Trophoblast cell (in vitro differentiated cells and primary cell): ENCODE results near the gene OST4.

Source experiments
- DNase-seq, 2 donors: peaks; one replicate each; pipeline ENCODE4 v3.0.0-alpha.2; 2016
- H2AFZ ChIP-seq: 2 replicates; pipeline ENCODE4 v1.6.1; 2013; ENCODE audit warnings: low read length, moderate library complexity, mild to moderate bottlenecking; ENCODE audit not compliant: insufficient read depth, poor library complexity
- H2AK5ac ChIP-seq: 2 replicates; pipeline ENCODE4 v1.6.1; 2013; ENCODE audit warnings: mild to moderate bottlenecking, low read length
- H2BK120ac ChIP-seq: 2 replicates; pipeline ENCODE4 v1.6.1; 2013; ENCODE audit warnings: low read length, mild to moderate bottlenecking, moderate library complexity; ENCODE audit not compliant: insufficient read depth, poor library complexity
- H2BK12ac ChIP-seq: 2 replicates; pipeline ENCODE4 v1.6.1; 2013; ENCODE audit warnings: mild to moderate bottlenecking, low read length, moderate library complexity
- H2BK5ac ChIP-seq: 2 replicates; pipeline ENCODE4 v1.6.1; 2013; ENCODE audit warnings: low read length, low read depth, moderate library complexity, mild to moderate bottlenecking; ENCODE audit not compliant: poor library complexity
- H3K14ac ChIP-seq: 2 replicates; pipeline ENCODE4 v1.6.1; 2013; ENCODE audit warnings: mild to moderate bottlenecking, low read length
- H3K18ac ChIP-seq: 2 replicates; pipeline ENCODE4 v1.6.1; 2013; ENCODE audit warnings: mild to moderate bottlenecking, low read length
- H3K23ac ChIP-seq: 2 replicates; pipeline ENCODE4 v1.6.1; 2013; ENCODE audit warnings: low read length
- H3K27ac ChIP-seq: 2 replicates; pipeline ENCODE4 v1.5.1; 2013; ENCODE audit warnings: low read depth, mild to moderate bottlenecking, inconsistent platforms, low read length, moderate library complexity
- H3K27me3 ChIP-seq: 2 replicates; pipeline ENCODE4 v1.6.1; 2013; ENCODE audit warnings: inconsistent platforms, mild to moderate bottlenecking, low read length, moderate library complexity; ENCODE audit not compliant: insufficient read depth
- H3K36me3 ChIP-seq, 2 experiments: 1 replicate in 1 of 2; 2 replicates in 1 of 2; pipeline ENCODE4 v1.6.1; 2013; ENCODE audit warnings: low read length in 2 of 2, mild to moderate bottlenecking in 2 of 2, moderate library complexity in 1 of 2; ENCODE audit not compliant: insufficient read depth in 2 of 2, control insufficient read depth in 1 of 2
- H3K4ac ChIP-seq: 2 replicates; pipeline ENCODE4 v1.6.1; 2013; ENCODE audit warnings: low read depth, mild to moderate bottlenecking, low read length, moderate library complexity
- H3K4me1 ChIP-seq, 2 experiments: 1 replicate in 1 of 2; 2 replicates in 1 of 2; pipeline ENCODE4 v1.6.1; 2013; ENCODE audit warnings: low read length in 2 of 2, mild to moderate bottlenecking in 2 of 2, moderate library complexity in 1 of 2; ENCODE audit not compliant: insufficient read depth in 2 of 2, control insufficient read depth in 1 of 2
- H3K4me2 ChIP-seq: 2 replicates; pipeline ENCODE4 v1.6.1; 2013; ENCODE audit warnings: inconsistent platforms, mild to moderate bottlenecking, low read length, moderate library complexity
- H3K4me3 ChIP-seq: 2 replicates; pipeline ENCODE4 v1.5.1; 2013; ENCODE audit warnings: mild to moderate bottlenecking, low read depth, low read length, inconsistent platforms
- H3K79me1 ChIP-seq: one replicate; pipeline ENCODE4 v1.6.1; 2013; ENCODE audit warnings: low read length
- H3K79me2 ChIP-seq: 2 replicates; pipeline ENCODE4 v1.6.1; 2013; ENCODE audit warnings: low read length, mild to moderate bottlenecking; ENCODE audit not compliant: control insufficient read depth, insufficient read depth, poor library complexity
- H3K9ac ChIP-seq: 2 replicates; pipeline ENCODE4 v1.6.1; 2013; ENCODE audit warnings: mild to moderate bottlenecking, low read length
- H3K9me3 ChIP-seq: 2 replicates; pipeline ENCODE4 v1.6.1; 2013; ENCODE audit warnings: low read depth, mild to moderate bottlenecking, control low read depth, inconsistent platforms, low read length; ENCODE audit not compliant: insufficient read depth
- H4K12ac ChIP-seq: 2 replicates; pipeline ENCODE4 v1.6.1; 2013; ENCODE audit warnings: low read depth, mild to moderate bottlenecking, low read length, moderate library complexity
- H4K8ac ChIP-seq: 2 replicates; pipeline ENCODE4 v1.6.1; 2013; ENCODE audit warnings: low read depth, mild to moderate bottlenecking, low read length, moderate library complexity
- H4K91ac ChIP-seq: one replicate; pipeline ENCODE4 v1.6.1; 2013; ENCODE audit warnings: low read depth, mild to moderate bottlenecking, low read length, moderate library complexity
- WGBS: extraction: QIAGEN DNeasy Blood & Tissue Kit; methylation state at CpG from one replicate; pipeline ENCODE4 v1.1.7; 2013; ENCODE audit warnings: missing lambda C conversion rate; ENCODE audit not compliant: insufficient read length, insufficient coverage; ENCODE audit errors: extremely low coverage; 5-methylcytosine and 5-hydroxymethylcytosine counted together

The OST4 gene

GRCh38 chr2:27060323-27060722, 11.1 kb downstream of the OST4 start:
- no peak overlapping the region for H3K18ac ChIP-seq
- no CpG with 5 or more reads among the region's 3 CpGs for WGBS
- no peak overlapping the region for H2BK120ac ChIP-seq
- no peak overlapping the region for H4K12ac ChIP-seq
- peaks cover 2% of the 10 kb centered on the region for H3K79me1 ChIP-seq
- H3K4me3 ChIP-seq = no peak overlapping the region
- no peaks in the 10 kb centered on the region for H3K79me2 ChIP-seq
- no peak for DNase-seq
- H3K9me3 ChIP-seq = no peaks in the 10 kb centered on the region
- H3K9ac ChIP-seq = no peak overlapping the region
- no peak overlapping the region for H4K91ac ChIP-seq
- no peak overlapping the region for H2BK12ac ChIP-seq
- H2AFZ ChIP-seq = no peak overlapping the region
- H3K4ac ChIP-seq = no peak overlapping the region
- H2AK5ac ChIP-seq = no peak overlapping the region
- H2BK5ac ChIP-seq = no peak overlapping the region
- peaks cover 17 to 35% of the 10 kb centered on the region in 2 experiments for H3K36me3 ChIP-seq
- no peak overlapping the region for H3K27ac ChIP-seq
- H4K8ac ChIP-seq = no peak overlapping the region
- H3K4me1 ChIP-seq = peaks cover 5 to 7% of the 10 kb centered on the region in 2 experiments
- no peak overlapping the region for H3K23ac ChIP-seq
- no peaks in the 10 kb centered on the region for H3K27me3 ChIP-seq
- H3K4me2 ChIP-seq = no peak overlapping the region
- no peak overlapping the region for H3K14ac ChIP-seq

GRCh38 chr2:27059141-27059820, 12.2 kb downstream of the OST4 start:
- Histone ChIP-seq H3K23ac (no peak overlapping the region), H4K12ac (no peak overlapping the region), H2AK5ac (no peak overlapping the region), H3K79me1 (peaks cover 4% of the 10 kb centered on the region), H2BK12ac (no peak overlapping the region), H3K9ac (no peak overlapping the region), H4K91ac (no peak overlapping the region), H3K9me3 (no peaks in the 10 kb centered on the region), H3K14ac (no peak overlapping the region), H2BK120ac (no peak overlapping the region), H3K4me3 (no peak overlapping the region), H3K27me3 (no peaks in the 10 kb centered on the region), H3K18ac (no peak overlapping the region), H4K8ac (no peak overlapping the region), H3K4ac (no peak overlapping the region), H3K4me1 (peaks cover 5 to 7% of the 10 kb centered on the region in 2 experiments), H3K36me3 (peaks cover 21 to 40% of the 10 kb centered on the region in 2 experiments), H3K79me2 (no peaks in the 10 kb centered on the region), H2BK5ac (no peak overlapping the region), H3K4me2 (no peak overlapping the region), H3K27ac (no peak overlapping the region), H2AFZ (no peak overlapping the region)
- no CpG with 5 or more reads among the region's 15 CpGs for whole genome bisulfite sequencing
- DNase-seq = no peak

GRCh38 chr2:27058210-27058609, 13.2 kb downstream of the OST4 start:
- H3K9ac ChIP-seq = no peak overlapping the region
- no peak overlapping the region for H2AK5ac ChIP-seq
- no peaks in the 10 kb centered on the region for H3K27me3 ChIP-seq
- H2BK12ac ChIP-seq = no peak overlapping the region
- no peak overlapping the region for H3K14ac ChIP-seq
- no peak overlapping the region for H2AFZ ChIP-seq
- H2BK5ac ChIP-seq = no peak overlapping the region
- H3K79me2 ChIP-seq = no peaks in the 10 kb centered on the region
- H4K12ac ChIP-seq = no peak overlapping the region
- H3K4me3 ChIP-seq = no peak overlapping the region
- no peak overlapping the region for H3K27ac ChIP-seq
- H3K36me3 ChIP-seq = peaks cover 27 to 50% of the 10 kb centered on the region in 2 experiments
- DNase-seq = no peak
- no peak overlapping the region for H3K4me2 ChIP-seq
- no peak overlapping the region for H4K8ac ChIP-seq
- peaks cover 4% of the 10 kb centered on the region for H3K79me1 ChIP-seq
- H3K9me3 ChIP-seq = no peaks in the 10 kb centered on the region
- H3K23ac ChIP-seq = no peak overlapping the region
- H3K4ac ChIP-seq = no peak overlapping the region
- no peak overlapping the region for H3K18ac ChIP-seq
- no CpG with 5 or more reads among the region's 10 CpGs for WGBS
- H4K91ac ChIP-seq = no peak overlapping the region
- no peak overlapping the region for H2BK120ac ChIP-seq
- peaks cover 5 to 7% of the 10 kb centered on the region in 2 experiments for H3K4me1 ChIP-seq

GRCh38 chr2:27057184-27057583, 14.3 kb downstream of the OST4 start:
- no peak for DNase-seq

More at GRCh38 chr2:27057184-27057583, 14.3 kb downstream of the OST4 start:
- H2BK5ac ChIP-seq = no peak overlapping the region
- H2BK12ac ChIP-seq = no peak overlapping the region
- H3K18ac ChIP-seq = no peak overlapping the region
- peaks cover 4% of the 10 kb centered on the region for H3K79me1 ChIP-seq
- no peaks in the 10 kb centered on the region for H3K27me3 ChIP-seq
- H4K8ac ChIP-seq = no peak overlapping the region
- no peak overlapping the region for H3K14ac ChIP-seq
- H3K4me3 ChIP-seq = no peak overlapping the region
- no peak overlapping the region for H2AK5ac ChIP-seq
- H4K12ac ChIP-seq = no peak overlapping the region
- peaks cover 5 to 9% of the 10 kb centered on the region in 2 experiments for H3K4me1 ChIP-seq
- no peak overlapping the region for H3K27ac ChIP-seq
- H3K9me3 ChIP-seq = no peaks in the 10 kb centered on the region
- no peak overlapping the region for H3K23ac ChIP-seq
- no CpG with 5 or more reads among the region's 6 CpGs for WGBS
- no peak overlapping the region for H3K4ac ChIP-seq
- H3K36me3 ChIP-seq = peaks cover 29 to 50% of the 10 kb centered on the region in 2 experiments
- H3K4me2 ChIP-seq = no peak overlapping the region
- H2BK120ac ChIP-seq = no peak overlapping the region
- H3K9ac ChIP-seq = no peak overlapping the region
- no peaks in the 10 kb centered on the region for H3K79me2 ChIP-seq
- no peak overlapping the region for H2AFZ ChIP-seq
- H4K91ac ChIP-seq = no peak overlapping the region
